ENCODE results near the gene MYO5C. TPM values are rescaled to one million over a fixed set of nuclear protein-coding genes. Genes with fewer than 3 reads are reported as not detected.
A peak's percentile ranks its signal among the peaks of the same experiment; 100 is the strongest.

MYO5C gene
- total RNA-seq, 2 donors from 2014 or later = 0.69 to 1.6 TPM

GRCh38 chr15:52196891-52197290 lies 98.7 kb downstream of the MYO5C start:
- no peak for ATAC-seq (replicated peaks in 1 of 2)
- no peak for DNase-seq
- H3K9me3 Mint-ChIP-seq = no peaks in the 10 kb centered on the region
- H3K4me1 Mint-ChIP-seq (ENCODE audit: low read depth) = no peaks in the 10 kb centered on the region
- no peaks in the 10 kb centered on the region for H3K27me3 Mint-ChIP-seq (ENCODE audit: low read depth)
- H3K36me3 Mint-ChIP-seq (ENCODE audit: insufficient read depth in 2 of 2) = no peaks in the 10 kb centered on the region
- no peak overlapping the region for H3K27ac Mint-ChIP-seq
- H3K4me3 Mint-ChIP-seq = no peak overlapping the region

- H3K27ac Mint-ChIP-seq = no peak overlapping the region
- no peaks in the 10 kb centered on the region for H3K36me3 Mint-ChIP-seq (ENCODE audit: insufficient read depth in 2 of 2)
- H3K4me3 Mint-ChIP-seq = no peak overlapping the region
- no peak for ATAC-seq (replicated peaks in 1 of 2)
- no peaks in the 10 kb centered on the region for H3K4me1 Mint-ChIP-seq (ENCODE audit: low read depth)
- no peak for DNase-seq
- H3K27me3 Mint-ChIP-seq (ENCODE audit: low read depth) = no peaks in the 10 kb centered on the region
- H3K9me3 Mint-ChIP-seq = no peaks in the 10 kb centered on the region
Measured at GRCh38 chr15:52193791-52194190, 101.8 kb downstream of the MYO5C start.

DNA sequence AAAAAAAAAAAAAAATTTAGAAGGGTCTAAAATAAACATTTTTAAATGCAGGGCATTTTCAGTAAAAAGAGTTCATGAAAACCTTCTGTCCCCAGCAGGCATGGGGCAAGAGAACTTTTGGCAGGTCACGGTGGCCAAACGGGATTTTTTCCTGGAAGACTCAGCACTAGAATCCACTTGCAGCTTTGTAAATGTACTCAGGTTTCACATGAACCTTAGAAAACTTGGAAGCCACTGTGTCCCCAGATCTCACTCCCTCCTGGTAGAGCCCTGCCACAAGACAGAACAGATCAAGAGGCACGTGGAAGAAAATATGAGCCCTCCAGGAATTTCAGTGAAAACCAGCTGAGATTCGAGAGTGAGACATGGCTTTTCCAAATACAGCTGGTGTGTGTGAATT lies 102.3 kb downstream of the MYO5C start:
- Mint-ChIP-seq H3K9me3 (no peaks in the 10 kb centered on the region), H3K4me3 (no peak overlapping the region)
- ATAC-seq (replicated peaks in 1 of 2) = no peak

GRCh38 chr15:52191207-52191606 lies 104.4 kb downstream of the MYO5C start, which contains the start of gene GNB5:
TSS of gene GNB5 (minus strand) at chr15:52191392. CDS start at chr15:52184676, 6,716 bp downstream.
- Mint-ChIP-seq H3K36me3 (ENCODE audit: insufficient read depth in 2 of 2) (no peaks in the 10 kb centered on the region), H3K4me1 (ENCODE audit: low read depth) (no peaks in the 10 kb centered on the region), H3K27ac (no peak within 1 kb of the TSS), H3K9me3 (no peaks in the 10 kb centered on the region), H3K4me3 (no peak within 1 kb of the TSS), H3K27me3 (ENCODE audit: low read depth) (no peaks in the 10 kb centered on the region)
- DNase-seq (no peak), ATAC-seq (replicated peaks in 1 of 2) (no peak)

More for the DNA sequence above, 102.3 kb downstream of the MYO5C start:
- no peak overlapping the region for H3K27ac Mint-ChIP-seq
- no peaks in the 10 kb centered on the region for H3K36me3 Mint-ChIP-seq (ENCODE audit: insufficient read depth in 2 of 2)
- DNase-seq = no peak
- H3K27me3 Mint-ChIP-seq (ENCODE audit: low read depth) = no peaks in the 10 kb centered on the region
- no peaks in the 10 kb centered on the region for H3K4me1 Mint-ChIP-seq (ENCODE audit: low read depth)

- Mint-ChIP-seq H3K27ac (no peak overlapping the region), H3K4me3 (no peak overlapping the region), H3K9me3 (no peaks in the 10 kb centered on the region), H3K27me3 (ENCODE audit: low read depth) (no peaks in the 10 kb centered on the region), H3K36me3 (ENCODE audit: insufficient read depth in 2 of 2) (no peaks in the 10 kb centered on the region), H3K4me1 (ENCODE audit: low read depth) (peaks cover 11% of the 10 kb centered on the region)
- ATAC-seq (replicated peaks in 1 of 2) = no peak
- no peak for DNase-seq
Measured at GRCh38 chr15:52186651-52187486, 108.7 kb downstream of the MYO5C start.

DNA sequence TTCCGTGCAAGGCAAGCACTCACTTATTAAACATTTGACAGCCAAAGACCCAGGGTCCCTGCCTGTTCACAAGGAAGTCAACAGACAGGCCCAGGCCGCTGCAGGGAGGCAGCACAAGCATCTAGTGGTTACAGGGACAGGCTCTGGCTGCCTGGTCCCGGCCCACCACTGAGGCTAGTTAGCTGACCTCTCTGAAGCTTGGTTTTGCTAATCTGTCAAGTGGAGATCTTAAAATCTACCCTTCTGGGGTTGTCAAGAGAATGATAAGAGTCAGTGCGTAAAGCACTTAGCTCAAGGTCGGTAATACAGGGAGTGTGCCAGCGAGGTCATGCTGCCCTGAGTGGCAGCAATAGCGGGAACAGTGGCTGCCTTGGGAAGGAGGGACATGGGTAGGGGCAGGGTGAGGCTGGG lies 110.4 kb downstream of the MYO5C start:
- H3K27ac Mint-ChIP-seq = no peak overlapping the region
- H3K4me3 Mint-ChIP-seq = no peak overlapping the region
- no peaks in the 10 kb centered on the region for H3K9me3 Mint-ChIP-seq
- ATAC-seq (replicated peaks in 1 of 2) = no peak
- peaks cover 24% of the 10 kb centered on the region for H3K4me1 Mint-ChIP-seq (ENCODE audit: low read depth)
- H3K36me3 Mint-ChIP-seq (ENCODE audit: insufficient read depth in 2 of 2) = no peaks in the 10 kb centered on the region
- H3K27me3 Mint-ChIP-seq (ENCODE audit: low read depth) = no peaks in the 10 kb centered on the region
- DNase-seq = no peak

DNA sequence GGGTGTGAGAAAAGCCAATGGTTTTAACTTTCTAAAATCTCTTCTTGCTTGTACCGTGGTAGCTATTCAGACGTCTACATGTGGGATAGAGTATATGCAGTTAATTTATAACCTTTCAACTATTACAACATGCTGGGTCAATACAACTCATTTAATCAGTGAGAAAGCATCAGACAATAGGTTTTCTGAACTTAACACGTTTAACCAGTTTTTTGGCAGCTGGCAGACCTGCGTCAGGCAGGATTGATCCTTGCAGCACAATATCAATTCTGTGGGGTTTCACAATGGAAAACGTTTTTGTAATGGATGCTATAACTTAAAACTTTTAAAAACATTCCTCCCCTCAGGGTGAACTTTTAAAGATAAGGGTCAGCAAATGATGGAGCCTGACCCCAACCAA lies 110.9 kb downstream of the MYO5C start:
- Mint-ChIP-seq H3K4me3 (no peak overlapping the region), H3K27ac (no peak overlapping the region), H3K36me3 (ENCODE audit: insufficient read depth in 2 of 2) (no peaks in the 10 kb centered on the region), H3K27me3 (ENCODE audit: low read depth) (no peaks in the 10 kb centered on the region), H3K4me1 (ENCODE audit: low read depth) (peaks cover 25% of the 10 kb centered on the region), H3K9me3 (no peaks in the 10 kb centered on the region)
- ATAC-seq (replicated peaks in 1 of 2) (no peak), DNase-seq (no peak)

GRCh38 chr15:52183562-52184173 lies 111.9 kb downstream of the MYO5C start:
- no peak overlapping the region for H3K4me3 Mint-ChIP-seq
- no peak overlapping the region for H3K27ac Mint-ChIP-seq
- peak; percentile 24 to 30 for DNase-seq
- no peaks in the 10 kb centered on the region for H3K27me3 Mint-ChIP-seq (ENCODE audit: low read depth)
- ATAC-seq (replicated peaks in 1 of 2) = no peak
- H3K36me3 Mint-ChIP-seq (ENCODE audit: insufficient read depth in 2 of 2) = no peaks in the 10 kb centered on the region
- H3K4me1 Mint-ChIP-seq (ENCODE audit: low read depth) = peaks cover 32% of the 10 kb centered on the region
- H3K9me3 Mint-ChIP-seq = no peaks in the 10 kb centered on the region

- Mint-ChIP-seq H3K4me3 (no peak overlapping the region), H3K36me3 (ENCODE audit: insufficient read depth in 2 of 2) (no peaks in the 10 kb centered on the region), H3K27ac (no peak overlapping the region), H3K4me1 (ENCODE audit: low read depth) (peaks cover 46% of the 10 kb centered on the region), H3K9me3 (no peaks in the 10 kb centered on the region), H3K27me3 (ENCODE audit: low read depth) (no peaks in the 10 kb centered on the region)
- no peak for DNase-seq
- no peak for ATAC-seq (replicated peaks in 1 of 2)
Measured at GRCh38 chr15:52181938-52182780, 113.4 kb downstream of the MYO5C start.

DNA sequence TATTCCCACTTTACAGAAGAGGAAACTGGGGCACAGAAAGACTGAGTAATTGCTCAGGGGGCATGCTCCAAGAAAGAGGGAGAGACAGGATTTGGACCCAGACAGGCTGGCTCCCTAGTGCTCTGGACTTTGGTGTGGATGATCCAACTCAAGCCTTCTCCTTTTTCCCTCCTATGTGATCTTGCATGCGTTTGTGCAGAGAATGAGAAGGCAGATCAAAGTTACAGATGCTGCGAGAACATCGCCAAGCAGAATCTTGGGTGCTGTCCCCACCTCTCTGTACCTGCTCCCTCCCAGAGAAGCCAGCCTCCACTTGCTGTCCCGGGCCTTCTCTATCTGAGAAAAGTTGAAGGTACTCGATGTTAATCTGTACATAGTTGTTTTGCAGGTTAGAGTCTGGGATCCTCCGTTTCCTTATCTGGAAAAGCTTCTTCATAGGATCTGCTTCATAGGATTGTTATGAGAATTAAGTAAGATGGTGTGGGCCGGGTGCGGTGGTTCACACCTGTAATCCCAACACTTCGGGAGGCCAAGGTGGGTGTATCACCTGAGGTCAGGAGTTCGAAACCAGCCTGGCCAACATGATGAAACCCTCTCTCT lies 114.7 kb downstream of the MYO5C start:
- DNase-seq (no peak), ATAC-seq (replicated peaks in 1 of 2) (no peak)
- no peaks in the 10 kb centered on the region for H3K36me3 Mint-ChIP-seq (ENCODE audit: insufficient read depth in 2 of 2)
- H3K4me3 Mint-ChIP-seq = peak overlapping the region; percentile 92 to 97
- no peaks in the 10 kb centered on the region for H3K9me3 Mint-ChIP-seq
- peaks cover 49% of the 10 kb centered on the region for H3K4me1 Mint-ChIP-seq (ENCODE audit: low read depth)
- H3K27ac Mint-ChIP-seq = no peak overlapping the region
- H3K27me3 Mint-ChIP-seq (ENCODE audit: low read depth) = no peaks in the 10 kb centered on the region

DNA sequence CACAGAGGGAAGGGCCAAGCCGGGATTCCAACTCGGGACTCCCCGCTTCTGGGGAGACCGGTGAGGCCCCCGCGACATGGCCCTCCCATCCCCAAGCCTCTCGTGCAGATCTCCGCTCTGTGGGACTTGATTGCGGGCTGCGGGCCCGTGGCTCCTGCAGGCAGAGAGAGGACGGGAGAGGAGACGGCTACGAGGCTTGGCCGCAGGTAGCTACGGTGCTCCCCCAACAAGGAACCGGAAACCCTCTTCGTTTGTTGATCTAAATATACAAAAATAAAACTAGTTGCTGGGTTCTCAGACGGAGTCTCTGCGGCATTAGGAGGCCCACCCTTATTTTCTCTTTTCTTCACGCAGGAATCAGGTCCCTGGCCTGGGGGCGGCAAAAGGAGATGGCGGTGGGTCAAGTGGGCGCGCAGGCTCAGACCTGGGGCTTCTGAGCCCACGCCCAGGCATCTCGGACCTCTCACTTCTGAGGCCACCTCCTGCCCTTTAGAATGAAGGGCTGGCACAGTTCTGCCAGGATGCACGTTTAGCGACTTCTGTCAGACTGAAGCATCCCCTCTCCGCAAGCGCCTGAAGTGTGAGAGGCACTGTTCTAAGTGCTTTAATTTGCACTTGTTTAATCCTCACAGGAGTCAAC lies 115.3 kb downstream of the MYO5C start:
- Mint-ChIP-seq H3K36me3 (ENCODE audit: insufficient read depth in 2 of 2) (no peaks in the 10 kb centered on the region), H3K27ac (peak overlapping the region; percentile 91), H3K4me1 (ENCODE audit: low read depth) (peaks cover 53% of the 10 kb centered on the region), H3K4me3 (peak overlapping the region; percentile 92 to 97), H3K27me3 (ENCODE audit: low read depth) (no peaks in the 10 kb centered on the region), H3K9me3 (no peaks in the 10 kb centered on the region)
- DNase-seq = peak; percentile 50
- ATAC-seq (replicated peaks in 1 of 2) = peak; percentile 24 to 37
